Fibroblast of upper back skin (primary cell): Measurements from ENCODE around the gene SCO2.

Experiments used
- DNase-seq: peaks from one replicate; pipeline ENCODE4 v3.0.0-alpha.2; 2013

Gene SCO2

GRCh38 chr22:50517495-50518260, 7.7 kb downstream of the SCO2 start:
- DNase-seq, result no peak

DNA sequence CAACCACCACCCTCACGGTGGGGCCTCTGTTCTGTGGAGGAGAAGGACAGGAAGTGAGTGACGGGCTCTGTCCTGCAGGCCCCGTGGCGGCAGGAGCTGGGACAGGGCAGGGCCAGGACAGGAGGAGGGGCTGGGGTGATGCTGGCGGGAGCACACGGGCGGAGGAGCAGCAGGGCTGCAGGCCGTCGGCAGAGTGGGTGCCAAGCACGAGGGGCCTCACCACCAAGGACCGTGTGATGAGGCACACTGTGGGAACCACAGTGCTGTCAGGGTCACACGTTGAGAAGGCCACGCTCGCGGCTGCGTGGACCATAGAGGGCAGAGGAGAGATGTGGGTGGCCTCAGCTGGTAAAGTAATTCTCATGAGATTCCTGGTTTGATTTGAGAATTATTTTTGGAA, 8.5 kb downstream of the SCO2 start:
- no peak for DNase-seq

DNA sequence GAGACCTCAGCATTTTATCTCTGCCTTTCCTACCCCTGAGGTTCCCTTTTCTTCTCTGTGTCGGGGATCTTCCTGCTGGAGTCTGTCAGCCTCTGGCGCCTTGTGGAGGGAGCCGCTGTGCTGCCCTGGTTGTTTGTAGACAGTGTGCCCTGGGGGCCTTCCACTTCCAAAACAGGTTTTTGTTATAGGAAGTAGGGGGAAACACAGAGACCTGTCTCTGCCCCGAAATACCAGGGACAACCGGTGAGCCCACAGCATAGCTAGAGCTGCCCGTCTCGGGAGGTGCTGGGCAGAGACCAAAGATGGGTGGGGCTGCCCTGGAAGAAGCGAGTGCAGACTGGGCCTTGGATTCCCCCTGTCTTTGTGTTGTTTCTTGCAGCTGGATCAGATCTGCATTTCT, 9.3 kb downstream of the SCO2 start:
- no peak for DNase-seq

DNA sequence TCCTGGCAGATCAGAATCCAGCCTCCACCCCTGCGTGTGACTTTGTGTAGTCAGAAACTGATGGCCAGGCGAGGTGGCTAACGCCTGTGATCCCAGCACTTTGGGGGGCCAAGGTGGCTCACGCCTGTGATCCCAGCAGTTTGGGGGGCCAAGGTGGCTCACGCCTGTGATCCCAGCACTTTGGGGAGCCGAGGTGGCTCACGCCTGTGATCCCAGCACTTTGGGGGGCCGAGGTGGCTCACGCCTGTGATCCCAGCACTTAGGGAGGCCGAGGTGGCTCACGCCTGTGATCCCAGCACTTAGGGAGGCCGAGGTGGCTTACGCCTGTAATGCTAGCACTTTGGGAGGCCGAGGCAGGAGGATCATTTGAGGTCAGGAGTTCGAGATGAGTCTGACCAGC, 12.2 kb downstream of the SCO2 start:
- DNase-seq, result no peak

- DNase-seq, result no peak
These were observed 16.5 kb downstream of the SCO2 start for GRCh38 chr22:50508897-50509296.

DNA sequence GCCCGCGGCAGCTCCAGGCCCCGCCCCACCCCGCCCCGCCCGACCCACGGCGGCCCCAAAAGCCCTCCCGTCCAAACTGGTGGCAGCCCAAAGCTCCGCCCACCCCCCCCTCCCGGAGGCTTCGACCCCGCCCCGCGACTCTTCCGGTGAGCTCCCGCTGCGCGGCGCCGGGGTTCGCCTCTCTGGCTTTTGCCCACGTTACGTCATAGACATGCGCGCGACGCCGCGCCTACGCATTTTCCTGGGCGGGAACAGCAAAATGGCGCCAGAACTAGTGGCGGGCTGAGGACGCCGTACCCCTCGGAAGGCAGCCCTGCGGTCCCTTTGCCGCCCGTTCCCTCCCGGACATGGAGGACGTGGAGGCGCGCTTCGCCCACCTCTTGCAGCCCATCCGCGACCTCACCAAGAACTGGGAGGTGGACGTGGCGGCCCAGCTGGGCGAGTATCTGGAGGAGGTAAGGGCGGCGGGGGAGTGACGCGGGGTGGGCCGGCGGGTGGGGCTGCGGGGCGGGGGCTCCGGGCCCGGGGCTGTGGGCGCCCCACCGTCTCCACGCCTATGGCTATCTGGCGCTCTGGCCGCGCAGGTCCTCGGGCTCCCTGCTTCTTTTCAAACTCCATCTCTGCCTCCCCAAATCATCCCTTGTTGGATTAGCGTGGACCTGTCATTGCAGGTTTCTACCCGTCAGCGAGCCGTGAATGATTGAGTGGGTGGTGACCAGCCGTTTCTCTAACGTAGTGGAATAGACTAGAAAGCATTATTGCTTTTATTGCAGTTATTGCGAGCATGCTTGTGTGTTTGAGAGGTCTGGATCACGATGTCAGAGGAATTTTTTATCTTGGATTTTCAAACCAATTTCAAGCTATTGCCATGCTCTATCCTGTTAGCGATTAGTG, 17.2 kb downstream of the SCO2 start, which contains the start of gene NCAPH2:
Gene NCAPH2 (plus strand): TSS at position 234 of the 894 bp plus-strand sequence. CDS start 114 bp downstream, at position 348.
- peak; percentile 96 for DNase-seq

- no peak for DNase-seq
These were observed 17.9 kb downstream of the SCO2 start, which contains the start of gene LMF2 for GRCh38 chr22:50507421-50507990. LMF2 (minus strand) TSS chr22:50507702; CDS start chr22:50507675, 27 bp downstream.

- DNase-seq, result no peak
These were observed 18.6 kb downstream of the SCO2 start for GRCh38 chr22:50506611-50507420.

DNA sequence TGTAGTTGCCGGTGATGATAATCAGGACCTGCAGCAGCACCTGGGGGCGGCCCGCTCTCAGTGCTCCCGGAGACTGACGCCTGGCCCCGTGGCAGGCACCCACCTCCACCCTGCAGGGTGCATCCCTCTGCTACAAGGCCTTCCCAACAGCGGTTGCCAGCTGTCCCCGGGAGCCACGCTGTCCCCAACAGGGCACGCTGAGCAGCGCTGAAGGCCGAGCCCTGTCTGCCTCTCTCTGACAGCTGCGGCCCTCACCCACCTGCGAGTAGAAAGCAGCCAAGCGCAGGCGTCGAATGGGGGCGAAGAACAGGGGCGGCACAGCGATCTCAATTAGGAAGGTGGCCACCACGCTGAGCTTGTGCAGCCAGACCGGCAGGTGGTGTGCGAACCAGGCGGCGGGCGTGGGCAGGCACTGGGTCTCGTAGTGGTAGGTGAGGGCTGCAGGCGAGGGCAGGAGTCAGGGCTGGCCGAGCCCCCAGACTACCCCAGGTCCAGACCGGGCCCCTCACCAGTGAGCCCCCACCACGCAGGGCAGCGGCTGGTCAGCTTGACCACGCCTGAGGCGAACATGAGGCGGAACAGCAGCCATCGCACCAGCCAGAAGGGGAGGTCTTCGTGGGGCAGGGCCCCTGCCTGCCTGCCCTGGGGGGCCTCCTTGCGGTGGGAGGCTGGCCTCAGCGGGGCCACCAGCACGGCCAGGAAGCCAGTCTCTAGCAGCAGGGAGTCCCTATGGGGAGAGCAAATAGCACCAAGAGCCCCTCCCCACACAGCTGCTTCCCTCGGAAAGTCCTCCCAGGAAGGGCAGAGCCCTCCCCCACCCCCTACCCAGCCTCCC, 19.4 kb downstream of the SCO2 start:
- no peak for DNase-seq

DNA sequence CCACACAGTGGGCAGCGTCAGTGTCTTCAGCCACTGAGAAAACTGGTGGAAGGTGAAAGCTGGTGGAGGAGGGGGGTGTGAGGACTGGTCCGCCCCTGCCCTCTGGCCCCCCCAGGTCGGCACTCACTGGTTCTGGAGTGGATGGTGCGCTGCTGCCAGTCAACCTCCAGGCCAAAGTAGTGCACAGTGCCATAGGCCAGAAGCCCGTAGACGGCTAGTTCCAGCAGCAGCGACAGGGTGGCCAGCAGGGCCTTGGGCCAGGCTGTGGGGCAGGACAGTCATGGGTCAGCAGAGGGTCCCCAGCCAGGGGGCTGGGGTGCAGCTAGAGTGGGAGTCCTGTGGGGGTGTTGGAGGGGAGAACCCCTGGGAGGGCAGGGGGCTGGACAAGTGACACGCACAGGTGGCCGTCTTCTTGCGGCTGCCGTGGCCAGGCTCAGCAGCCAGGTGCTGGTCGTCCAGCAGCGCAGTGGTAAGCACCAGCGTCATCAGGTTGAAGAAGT, 20.1 kb downstream of the SCO2 start:
- DNase-seq, result no peak

DNA sequence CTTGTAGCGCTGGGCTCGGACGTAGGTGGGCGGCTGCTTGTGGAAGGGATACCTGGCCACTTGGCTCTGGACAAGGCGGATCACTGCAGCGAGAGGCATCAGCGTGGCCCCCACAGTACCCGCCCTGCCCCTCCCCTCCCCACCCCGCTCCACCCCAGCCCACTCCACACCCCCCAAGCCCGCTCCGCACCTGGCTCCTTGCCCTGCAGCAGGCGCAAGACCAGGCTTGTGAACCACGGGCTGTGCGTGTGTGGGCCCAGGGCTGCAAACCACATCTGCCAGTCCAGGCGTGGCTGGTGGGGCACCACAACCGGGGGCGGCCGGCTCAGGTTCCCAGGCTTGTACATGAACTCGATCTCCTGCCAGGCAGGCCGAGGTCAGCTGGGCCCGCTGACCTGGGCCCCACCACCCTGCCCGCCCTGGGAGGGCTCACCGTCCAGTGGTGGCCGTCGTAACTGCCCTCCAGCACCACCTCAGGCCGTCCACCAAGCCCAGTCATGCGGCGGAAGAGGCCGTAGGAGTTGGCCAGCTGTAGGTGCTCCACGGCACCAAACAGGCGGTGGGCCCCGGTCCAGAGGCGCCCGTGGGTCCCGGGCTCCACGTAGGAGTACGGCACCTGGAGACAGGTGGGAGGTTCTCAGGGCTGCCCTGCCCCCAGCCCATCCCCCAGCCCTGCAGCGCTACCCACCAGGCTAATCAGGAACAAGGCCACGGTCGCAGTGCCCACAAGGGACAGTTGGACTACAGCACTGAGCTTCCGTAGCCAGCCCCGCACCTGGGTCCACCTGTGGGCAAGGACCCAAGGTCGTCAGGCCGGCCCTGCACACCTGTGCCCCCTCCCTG, 20.8 kb downstream of the SCO2 start:
- DNase-seq, result no peak

DNA sequence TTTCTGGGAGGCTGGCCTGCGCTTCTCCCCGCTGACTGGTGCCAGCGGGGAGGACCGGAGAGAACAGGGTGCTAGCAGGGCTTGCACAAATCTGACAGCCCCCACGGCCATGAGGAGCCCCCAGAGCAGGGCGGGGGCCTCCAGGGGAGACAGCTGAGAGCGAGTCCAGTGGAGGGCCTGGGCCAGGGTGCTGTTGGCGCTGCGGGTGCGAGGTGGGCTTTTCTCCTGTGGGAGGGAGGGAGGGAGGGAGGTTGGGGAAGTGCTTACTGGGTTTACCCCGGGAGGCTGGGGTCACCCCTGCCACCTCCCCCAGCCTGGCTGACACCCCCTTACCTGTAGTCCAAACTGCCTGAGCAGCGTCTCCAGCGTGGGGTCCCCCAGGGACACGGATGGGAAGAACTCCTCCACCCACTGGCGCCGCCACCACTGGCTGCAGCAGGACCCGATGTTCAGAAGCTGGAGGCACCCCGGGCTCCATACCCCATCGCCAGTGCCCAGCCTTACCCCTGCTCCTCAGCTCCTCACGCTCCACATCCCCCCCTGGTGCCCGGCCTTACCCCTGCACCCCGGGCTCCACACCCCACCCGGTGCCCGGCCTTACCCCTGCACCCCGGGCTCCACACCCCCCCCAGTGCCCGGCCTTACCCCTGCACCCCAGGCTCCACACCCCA, 21.8 kb downstream of the SCO2 start:
- DNase-seq, result no peak

GRCh38 chr22:50502628-50503474, 22.5 kb downstream of the SCO2 start:
- DNase-seq, result no peak

DNA sequence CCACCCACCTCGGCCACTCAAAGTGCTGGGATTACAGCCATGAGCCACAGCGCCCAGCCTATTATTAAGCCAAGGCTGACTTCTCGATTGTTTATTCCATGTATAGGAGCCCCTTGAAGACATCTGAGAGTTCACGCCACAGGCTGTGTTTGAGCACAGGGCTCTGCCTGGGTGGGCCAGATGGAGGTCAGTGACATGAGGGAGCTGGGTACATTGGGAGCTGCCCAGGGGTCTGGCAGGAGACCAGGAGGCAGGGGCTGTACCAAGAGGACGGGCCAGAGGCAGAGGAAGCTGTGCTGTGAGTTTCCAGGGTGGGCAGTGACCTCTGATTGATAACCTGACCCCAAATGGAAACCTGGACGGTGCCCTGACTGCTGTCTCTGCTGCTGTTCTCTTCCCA, 23.3 kb downstream of the SCO2 start:
- DNase-seq, result no peak

GRCh38 chr22:50500452-50500851, 24.9 kb downstream of the SCO2 start:
- DNase-seq, result no peak

DNA sequence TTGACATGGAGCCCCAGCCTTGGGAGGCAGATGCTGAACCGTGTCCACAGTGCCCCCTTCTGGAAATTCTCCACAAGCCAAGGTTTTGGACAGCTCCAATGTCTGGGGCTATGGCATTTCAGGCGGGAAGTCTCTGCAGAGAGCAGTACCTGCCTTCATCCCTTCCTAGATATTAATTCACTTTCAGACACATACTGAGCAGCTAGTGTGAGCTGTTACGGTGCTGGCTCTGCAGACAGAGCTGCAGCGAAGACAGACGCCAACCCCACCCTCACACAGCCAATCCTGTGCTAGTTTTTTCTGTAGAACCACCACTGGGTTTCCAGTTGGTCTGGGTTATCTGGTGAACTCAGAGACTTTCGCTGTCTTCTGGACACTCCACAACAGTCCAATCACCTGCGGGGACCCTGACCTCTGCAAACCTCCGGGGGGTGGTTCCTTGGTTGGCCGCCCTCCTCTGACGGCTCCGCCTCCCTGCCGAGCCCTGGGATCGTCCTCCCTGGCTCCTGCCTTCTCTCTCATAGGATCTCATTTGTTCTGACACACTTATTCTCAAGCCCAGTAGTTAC, 27.0 kb downstream of the SCO2 start:
- DNase-seq, result peak; percentile 48

DNA sequence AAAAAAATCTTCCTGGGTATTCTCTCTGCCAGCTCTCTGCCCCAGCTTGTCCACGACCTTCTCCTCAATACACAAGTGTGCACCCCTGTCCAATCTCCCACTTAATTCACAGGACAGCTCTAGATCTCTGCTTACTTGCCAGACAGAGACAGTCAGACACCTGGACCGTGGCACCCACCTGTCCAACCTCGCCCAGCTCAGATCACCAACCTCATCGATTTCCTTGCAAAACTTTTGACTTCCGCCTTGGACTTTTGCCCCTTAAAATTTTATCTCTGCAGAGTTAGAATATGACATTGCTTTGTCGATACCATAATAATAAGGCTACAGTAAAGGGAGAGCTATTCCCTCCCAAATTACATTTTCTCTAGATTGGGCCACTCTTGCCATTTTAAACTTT, 28.3 kb downstream of the SCO2 start:
- DNase-seq, result no peak

DNA sequence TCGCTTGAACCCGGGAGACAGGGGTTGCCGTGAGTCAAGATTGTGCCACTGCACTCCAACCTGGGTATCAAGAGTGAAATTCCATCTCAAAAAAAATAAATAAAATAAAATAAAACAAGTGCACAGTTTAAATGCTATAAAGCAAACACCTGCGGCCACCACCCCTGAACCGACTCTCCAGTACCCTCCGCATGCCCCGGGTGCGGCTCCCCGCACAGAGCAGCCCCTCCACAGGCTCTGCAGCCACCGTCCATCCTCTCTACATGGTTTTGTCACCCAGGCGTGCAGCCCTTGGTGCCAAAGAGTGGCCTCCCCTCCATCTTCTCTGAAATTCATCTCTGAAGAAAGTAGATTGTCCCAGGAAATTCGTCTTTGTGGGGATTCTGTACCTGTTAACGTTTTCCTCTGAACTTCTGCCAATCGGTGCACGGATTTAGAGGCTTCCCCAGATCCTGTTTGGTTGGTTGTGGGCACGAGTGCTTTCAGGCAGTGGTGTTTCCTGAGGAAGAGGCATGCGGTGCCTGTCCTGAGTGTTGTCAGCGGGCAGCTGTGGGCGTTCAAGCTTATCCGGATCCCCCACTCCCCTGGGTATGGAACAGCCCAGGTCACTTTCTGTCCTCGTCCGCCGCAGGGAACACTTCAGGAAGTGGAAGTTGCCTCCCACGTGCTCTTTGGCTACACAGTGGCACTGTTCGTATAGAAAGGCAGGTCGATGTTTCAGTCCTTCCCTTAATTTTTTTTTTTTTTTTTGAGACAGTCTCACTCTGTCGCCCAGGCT, 34.7 kb downstream of the SCO2 start:
- no peak for DNase-seq
